IPS-18c (cell line): ENCODE measurements around the gene CNDP2.

ENCODE experiments used
- H3K4me3 ChIP-seq: 2 replicates; pipeline ENCODE4 v1.7.0; 2013; ENCODE audit warnings: low read depth, mild to moderate bottlenecking, low read length, moderate library complexity; ENCODE audit not compliant: insufficient read depth
- H3K9me3 ChIP-seq: one replicate; pipeline ENCODE4 v1.6.1; 2013; ENCODE audit warnings: mild to moderate bottlenecking, low read length, moderate library complexity; ENCODE audit not compliant: control insufficient read depth, insufficient read depth

The CNDP2 gene

GRCh38 chr18:74495581-74496507, at the start of gene CNDP2:
TSS of gene CNDP2 (plus strand) at chr18:74496363. CDS start at chr18:74499974, 3,611 bp downstream.
- Histone ChIP-seq H3K9me3 (no peaks in the 10 kb centered on the region), H3K4me3 (peak within 1 kb of the TSS; percentile 94)

- Histone ChIP-seq H3K9me3 (peaks cover 2% of the 10 kb centered on the region), H3K4me3 (no peak overlapping the region)
Observed at GRCh38 chr18:74446631-74447403, 49.3 kb upstream of the CNDP2 start.

GRCh38 chr18:74447404-74448152, 48.6 kb upstream of the CNDP2 start:
- Histone ChIP-seq H3K9me3 (peaks cover 2% of the 10 kb centered on the region), H3K4me3 (no peak overlapping the region)

- Histone ChIP-seq H3K4me3 (no peak overlapping the region), H3K9me3 (peaks cover 2% of the 10 kb centered on the region)
Observed at GRCh38 chr18:74450626-74451025, 45.5 kb upstream of the CNDP2 start.

- peaks cover 2% of the 10 kb centered on the region for H3K9me3 ChIP-seq
- no peak overlapping the region for H3K4me3 ChIP-seq
Observed at GRCh38 chr18:74451148-74451547, 45.0 kb upstream of the CNDP2 start.

GRCh38 chr18:74453016-74453566, 43.1 kb upstream of the CNDP2 start:
- Histone ChIP-seq H3K9me3 (peaks cover 2% of the 10 kb centered on the region), H3K4me3 (no peak overlapping the region)

GRCh38 chr18:74453642-74454198, 42.4 kb upstream of the CNDP2 start:
- H3K4me3 ChIP-seq = no peak overlapping the region
- H3K9me3 ChIP-seq = peaks cover 2% of the 10 kb centered on the region

GRCh38 chr18:74454279-74454751, 41.8 kb upstream of the CNDP2 start:
- Histone ChIP-seq H3K9me3 (no peaks in the 10 kb centered on the region), H3K4me3 (no peak overlapping the region)

GRCh38 chr18:74455386-74455785, 40.8 kb upstream of the CNDP2 start:
- H3K4me3 ChIP-seq = no peak overlapping the region
- H3K9me3 ChIP-seq = no peaks in the 10 kb centered on the region

- Histone ChIP-seq H3K4me3 (peak overlapping the region; percentile 64; the same call in 1 of the 2 replicates), H3K9me3 (no peaks in the 10 kb centered on the region)
Observed at GRCh38 chr18:74456017-74456348, 40.2 kb upstream of the CNDP2 start.

GRCh38 chr18:74456349-74457042, 39.7 kb upstream of the CNDP2 start:
- H3K4me3 ChIP-seq = peak overlapping the region; percentile 64
- no peaks in the 10 kb centered on the region for H3K9me3 ChIP-seq

GRCh38 chr18:74457043-74457724, 39.0 kb upstream of the CNDP2 start, which contains the start of gene DIPK1C:
TSS of gene DIPK1C (minus strand) at chr18:74457308. CDS start at chr18:74457259, 49 bp downstream.
- Histone ChIP-seq H3K9me3 (no peaks in the 10 kb centered on the region), H3K4me3 (peak within 1 kb of the TSS; percentile 64)

- no peaks in the 10 kb centered on the region for H3K9me3 ChIP-seq
- H3K4me3 ChIP-seq = peak overlapping the region; percentile 20; the same call in 1 of the 2 replicates
Observed at GRCh38 chr18:74457725-74458421, 38.3 kb upstream of the CNDP2 start.

GRCh38 chr18:74459889-74460288, 36.3 kb upstream of the CNDP2 start:
- no peaks in the 10 kb centered on the region for H3K9me3 ChIP-seq
- H3K4me3 ChIP-seq = no peak overlapping the region

GRCh38 chr18:74460825-74461224, 35.3 kb upstream of the CNDP2 start:
- Histone ChIP-seq H3K4me3 (no peak overlapping the region), H3K9me3 (no peaks in the 10 kb centered on the region)
